GM23248 (cell line): ENCODE measurements around the gene RNF14. TPM values are rescaled to one million over a fixed set of nuclear protein-coding genes. Genes with fewer than 3 reads are reported as not detected.
"Not testable (repeated sequence)": the region's sequence is repeated elsewhere in the genome, so short reads cannot be mapped to it uniquely, and the experiment has no call there.

Source experiments
- DNase-seq: peaks from one replicate; pipeline ENCODE4 v3.0.0-alpha.2; 2015
- H2AFZ ChIP-seq: fragments of 200-600 bp; sonication (generic); 2 replicates; pipeline ENCODE4 v1.6.1; 2016; ENCODE audit warnings: antibody characterized with exemption
- H3F3A ChIP-seq: fragments of 200-600 bp; sonication (generic); 2 replicates; pipeline ENCODE4 v1.6.1; 2016; ENCODE audit warnings: mild to moderate bottlenecking, antibody characterized with exemption, mixed run types; ENCODE audit not compliant: insufficient read depth
- H3K27ac ChIP-seq: fragments of 200-600 bp; sonication (generic); 2 replicates; pipeline ENCODE4 v1.5.1; 2016; ENCODE audit warnings: mild to moderate bottlenecking
- H3K27me3 ChIP-seq: fragments of 200-600 bp; sonication (generic); replicated peaks from 2 replicates; pipeline ENCODE4 v1.6.1; 2016; ENCODE audit warnings: mild to moderate bottlenecking; ENCODE audit not compliant: insufficient read depth
- H3K36me3 ChIP-seq: fragments of 200-600 bp; sonication (generic); 2 replicates; pipeline ENCODE4 v1.6.1; 2016; ENCODE audit warnings: low read depth, mild to moderate bottlenecking
- H3K4me1 ChIP-seq: fragments of 200-600 bp; sonication (generic); 2 replicates; pipeline ENCODE4 v1.6.1; 2016; ENCODE audit warnings: mild to moderate bottlenecking; ENCODE audit not compliant: insufficient read depth
- H3K4me2 ChIP-seq: fragments of 200-600 bp; sonication (generic); one replicate; pipeline ENCODE4 v1.6.1; 2016; ENCODE audit warnings: mild to moderate bottlenecking; ENCODE audit not compliant: unreplicated experiment
- H3K4me3 ChIP-seq: fragments of 200-600 bp; sonication (generic); 2 replicates; pipeline ENCODE4 v1.5.1; 2016; ENCODE audit warnings: mild to moderate bottlenecking
- H3K79me2 ChIP-seq: fragments of 200-600 bp; sonication (generic); 2 replicates; pipeline ENCODE4 v1.6.1; 2016; ENCODE audit warnings: mild to moderate bottlenecking; ENCODE audit not compliant: insufficient read depth
- H3K9ac ChIP-seq: fragments of 200-600 bp; sonication (generic); 2 replicates; pipeline ENCODE4 v1.6.1; 2016; ENCODE audit warnings: mild to moderate bottlenecking
- H3K9me2 ChIP-seq: fragments of 200-600 bp; sonication (generic); 2 replicates; pipeline ENCODE4 v1.6.1; 2016; ENCODE audit warnings: mixed run types, mild to moderate bottlenecking, moderate library complexity; ENCODE audit not compliant: insufficient read depth
- H3K9me3 ChIP-seq: fragments of 200-600 bp; sonication (generic); one replicate; pipeline ENCODE4 v1.6.1; 2017; ENCODE audit warnings: low read depth
- H4K20me1 ChIP-seq: fragments of 200-600 bp; sonication (generic); 2 replicates; pipeline ENCODE4 v1.6.0; 2016; ENCODE audit not compliant: insufficient read depth
- EZH2 ChIP-seq: fragments of 200-600 bp; sonication (generic); IDR thresholded peaks from 2 replicates; pipeline ENCODE4 v1.6.1; 2018; ENCODE audit warnings: antibody characterized with exemption, mild to moderate bottlenecking; ENCODE audit not compliant: insufficient read depth, poor library complexity, severe bottlenecking
- EZH2phosphoT487 ChIP-seq: fragments of 200-600 bp; sonication (generic); IDR thresholded peaks from 2 replicates; pipeline ENCODE4 v1.6.1; 2018; ENCODE audit warnings: antibody characterized with exemption, moderate library complexity, mild to moderate bottlenecking, low read depth; ENCODE audit not compliant: insufficient read depth
- WGBS, 2 experiments: methylation state at CpG; one replicate each; pipeline ENCODE4 v1.1.6; 2015 to 2017; ENCODE audit warnings: low lambda C conversion rate in 2 of 2, low coverage in 1 of 2; ENCODE audit errors: missing lambda C conversion rate in 2 of 2; 5-methylcytosine and 5-hydroxymethylcytosine counted together
- in situ Hi-C: fragments of 300-500 bp; cut with MboI; formaldehyde crosslinking; loops from 2 replicates; pipeline ENCODE4 v1.15.0; 2020
- polyA plus RNA-seq: library from polyadenylated mRNA; unstranded; fragments of >200 nt; fragmentation: Nextera tagmentation; extraction: Ambion mirVana; gene quantifications from 2 replicates; pipeline ENCODE4 v1.2.1, GENCODE V29; 2016
- total RNA-seq: library from RNA; depleted of rRNA; stranded (reverse); fragments of >200 nt; shearing (Covaris generic); gene quantifications from 2 replicates; pipeline ENCODE4 v1.2.3, GENCODE V29; 2014; rRNA removed

The RNF14 gene
- total and polyA plus RNA-seq, 2 experiments from 2014 or later = 77.8 to 101 TPM

GRCh38 chr5:142034994-142035393 lies 66.1 kb downstream of the RNF14 start:
- H2AFZ ChIP-seq = no peak overlapping the region
- no peak for TF ChIP-seq EZH2phosphoT487
- no peak for TF ChIP-seq EZH2
- H4K20me1 ChIP-seq = no peaks in the 10 kb centered on the region
- H3K36me3 ChIP-seq = no peaks in the 10 kb centered on the region
- H3K4me1 ChIP-seq = no peaks in the 10 kb centered on the region
- DNase-seq = no peak
- no peaks in the 10 kb centered on the region for H3K9me3 ChIP-seq
- H3K9ac ChIP-seq = no peak overlapping the region
- no peaks in the 10 kb centered on the region for H3K9me2 ChIP-seq
- H3K79me2 ChIP-seq = no peaks in the 10 kb centered on the region
- H3K27ac ChIP-seq = no peak overlapping the region
- no peak overlapping the region for H3K4me3 ChIP-seq
- in situ Hi-C loops = no loop called here
- peaks cover 9% of the 10 kb centered on the region; the same call in 1 of the 2 replicates for H3K27me3 ChIP-seq
- no peak overlapping the region for H3K4me2 ChIP-seq
- no peaks in the 10 kb centered on the region for H3F3A ChIP-seq

DNA sequence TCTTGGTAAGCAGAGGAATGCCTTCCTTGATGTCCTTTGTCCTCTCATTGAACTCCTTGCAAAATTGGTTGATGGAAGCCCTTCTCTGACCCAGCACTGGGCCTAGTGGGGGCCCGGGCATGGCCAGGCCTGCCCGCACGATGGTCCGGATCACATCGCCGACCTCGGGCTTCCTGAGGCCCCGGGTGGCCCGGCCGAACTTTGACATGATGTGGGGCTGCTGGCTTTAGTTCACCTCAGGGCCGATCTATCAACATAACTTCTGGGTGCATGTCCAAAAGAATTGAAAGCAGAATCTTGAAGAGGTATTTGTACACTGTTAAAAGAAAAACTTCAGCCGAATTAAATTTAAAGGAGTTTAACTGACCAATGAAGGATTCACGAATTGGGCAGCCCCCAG lies 68.0 kb downstream of the RNF14 start:
- TF ChIP-seq EZH2phosphoT487 = no peak
- TF ChIP-seq EZH2 = no peak
- Histone ChIP-seq H3K4me1 (no peaks in the 10 kb centered on the region), H3K79me2 (no peaks in the 10 kb centered on the region), H3K4me2 (no peak overlapping the region), H4K20me1 (no peaks in the 10 kb centered on the region), H3K27ac (no peak overlapping the region), H3K9ac (no peak overlapping the region), H3F3A (no peaks in the 10 kb centered on the region), H3K36me3 (no peaks in the 10 kb centered on the region), H2AFZ (no peak overlapping the region), H3K4me3 (no peak overlapping the region), H3K27me3 (no peaks in the 10 kb centered on the region), H3K9me2 (no peaks in the 10 kb centered on the region), H3K9me3 (no peaks in the 10 kb centered on the region)
- 76 to 81% methylated on average over 13 of the region's 13 CpGs for WGBS, 2 experiments
- in situ Hi-C loops = no loop called here
- no peak for DNase-seq

DNA sequence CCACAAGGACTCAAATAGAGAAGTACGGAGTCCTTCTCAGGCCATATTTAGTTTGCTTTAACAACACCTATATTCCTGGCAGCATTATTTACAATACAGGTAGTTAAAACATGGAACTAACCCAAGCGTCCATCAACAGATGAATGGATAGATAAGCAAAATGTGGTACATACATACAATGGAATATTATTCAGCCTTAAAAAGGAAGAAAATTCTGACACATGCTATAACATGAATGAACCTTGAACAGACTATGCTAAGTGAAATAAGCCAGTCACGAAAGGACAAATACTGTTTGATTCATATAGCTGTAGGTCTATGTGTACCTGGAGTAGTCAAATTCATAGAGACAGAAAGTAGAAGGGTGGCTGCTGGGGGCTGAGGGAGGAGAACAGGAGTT lies 68.7 kb downstream of the RNF14 start:
- H3K9me3 ChIP-seq, in situ Hi-C loops: not testable (repeated sequence)
- 69 to 73% methylated on average over 3 of the region's 3 CpGs for WGBS, 2 experiments

DNA sequence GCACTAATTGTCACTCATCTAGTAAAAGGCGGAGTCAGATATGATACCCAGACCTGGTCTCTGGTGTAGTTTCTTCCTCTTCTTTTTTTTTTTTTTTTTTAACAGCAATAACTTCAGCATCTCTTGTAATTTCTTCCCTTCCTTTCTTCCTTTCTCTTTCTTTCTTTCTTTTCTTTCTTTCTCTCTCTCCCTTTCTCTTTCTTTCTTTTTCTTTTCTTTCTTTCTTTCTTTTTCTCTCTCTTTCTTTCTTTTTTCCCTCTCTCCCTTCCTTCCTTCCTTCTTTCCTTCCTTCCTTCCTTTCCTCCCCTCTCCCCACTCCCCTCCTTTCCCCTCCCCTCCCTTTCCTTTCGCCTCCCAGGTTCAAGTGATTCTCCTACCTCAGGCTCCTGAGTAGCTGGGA lies 69.8 kb downstream of the RNF14 start:
- H2AFZ ChIP-seq = no peak overlapping the region
- in situ Hi-C loops = no loop called here
- no peaks in the 10 kb centered on the region for H3K4me1 ChIP-seq
- H3K9ac ChIP-seq = no peak overlapping the region
- no peak overlapping the region for H3K4me2 ChIP-seq
- no peaks in the 10 kb centered on the region for H3K27me3 ChIP-seq
- no peaks in the 10 kb centered on the region for H3F3A ChIP-seq
- WGBS, 2 experiments = 81 to 86% methylated on average over 2 of the region's 2 CpGs
- H3K4me3 ChIP-seq = no peak overlapping the region
- H3K9me2 ChIP-seq = no peaks in the 10 kb centered on the region
- H3K79me2 ChIP-seq = no peaks in the 10 kb centered on the region
- no peak for DNase-seq
- no peaks in the 10 kb centered on the region for H4K20me1 ChIP-seq
- H3K27ac ChIP-seq = no peak overlapping the region
- H3K36me3 ChIP-seq = no peaks in the 10 kb centered on the region
- TF ChIP-seq EZH2 (no peak), EZH2phosphoT487 (no peak)
- H3K9me3 ChIP-seq = no peaks in the 10 kb centered on the region

More for the DNA sequence above, 68.7 kb downstream of the RNF14 start:
- DNase-seq, H3K9ac ChIP-seq, H3K4me3 ChIP-seq, H3K36me3 ChIP-seq, H3K9me2 ChIP-seq, H3K4me2 ChIP-seq, H2AFZ ChIP-seq, H3F3A ChIP-seq, H3K27me3 ChIP-seq, H3K79me2 ChIP-seq, H3K27ac ChIP-seq, H3K4me1 ChIP-seq, H4K20me1 ChIP-seq: not testable (repeated sequence)

Other genes with a start within 250 kb of the RNF14 start
- 3.5 and 10.9 TPM in 2 replicates for gene PCDH1, start 90.7 kb upstream of the RNF14 start, total RNA-seq
- gene PCDH1, start 90.7 kb upstream of the RNF14 start, polyA plus RNA-seq = 1.6 and 2.4 TPM in 2 replicates
- gene DELE1, start 45.2 kb upstream of the RNF14 start, total RNA-seq = 39.5 and 47.9 TPM in 2 replicates
- 28.9 and 35.1 TPM in 2 replicates for gene DELE1, start 45.2 kb upstream of the RNF14 start, polyA plus RNA-seq
- 0.13 TPM in 1 of 2 replicates, not detected in the other for gene PCDH12, start 10.9 kb upstream of the RNF14 start, total RNA-seq
- 0.11 and 0.36 TPM in 2 replicates for gene PCDH12, start 10.9 kb upstream of the RNF14 start, polyA plus RNA-seq
- 24.8 and 28.7 TPM in 2 replicates for gene GNPDA1, start 43.9 kb downstream of the RNF14 start, total RNA-seq
- 27.6 and 31.5 TPM in 2 replicates for gene GNPDA1, start 43.9 kb downstream of the RNF14 start, polyA plus RNA-seq
- 55.2 and 57.5 TPM in 2 replicates for gene NDFIP1, start 139.7 kb downstream of the RNF14 start, total RNA-seq
- 75.3 and 76.4 TPM in 2 replicates for gene NDFIP1, start 139.7 kb downstream of the RNF14 start, polyA plus RNA-seq